ENCODE results near the gene SLC29A3.

The SLC29A3 gene

GRCh38 chr10:71375952-71376351 lies 56.9 kb downstream of the SLC29A3 start:
- DNase-seq, result no peak

- DNase-seq, result no peak
Measured at GRCh38 chr10:71378336-71379117, 59.5 kb downstream of the SLC29A3 start.

GRCh38 chr10:71379118-71379766 lies 60.2 kb downstream of the SLC29A3 start:
- DNase-seq, result no peak

GRCh38 chr10:71380841-71381240 lies 61.8 kb downstream of the SLC29A3 start:
- DNase-seq, result no peak

GRCh38 chr10:71381611-71382010 lies 62.6 kb downstream of the SLC29A3 start:
- no peak for DNase-seq

GRCh38 chr10:71382028-71382427 lies 63.0 kb downstream of the SLC29A3 start:
- DNase-seq, result no peak

GRCh38 chr10:71382757-71383156 lies 63.7 kb downstream of the SLC29A3 start:
- DNase-seq, result no peak

GRCh38 chr10:71383972-71384687 lies 65.1 kb downstream of the SLC29A3 start:
- DNase-seq, result peak; percentile 16

- no peak for DNase-seq
Measured at GRCh38 chr10:71388171-71388570, 69.1 kb downstream of the SLC29A3 start.

GRCh38 chr10:71388583-71389310 lies 69.7 kb downstream of the SLC29A3 start:
- DNase-seq, result no peak

- DNase-seq, result no peak
Measured at GRCh38 chr10:71389768-71390460, 70.9 kb downstream of the SLC29A3 start.

- DNase-seq, result no peak
Measured at GRCh38 chr10:71390461-71390835, 71.4 kb downstream of the SLC29A3 start.

GRCh38 chr10:71390921-71391690 lies 72.0 kb downstream of the SLC29A3 start:
- no peak for DNase-seq

- no peak for DNase-seq
Measured at GRCh38 chr10:71391701-71392100, 72.6 kb downstream of the SLC29A3 start.

GRCh38 chr10:71392292-71392691 lies 73.2 kb downstream of the SLC29A3 start:
- DNase-seq, result no peak

- DNase-seq, result no peak
Measured at GRCh38 chr10:71392791-71393781, 74.0 kb downstream of the SLC29A3 start.

GRCh38 chr10:71393841-71394475 lies 74.9 kb downstream of the SLC29A3 start:
- no peak for DNase-seq

GRCh38 chr10:71394926-71395562 lies 76.0 kb downstream of the SLC29A3 start:
- no peak for DNase-seq

- no peak for DNase-seq
Measured at GRCh38 chr10:71395621-71396020, 76.6 kb downstream of the SLC29A3 start.

All from NCI-H1105 (cell line).